ENCODE results near the gene RBM33.

DNA sequence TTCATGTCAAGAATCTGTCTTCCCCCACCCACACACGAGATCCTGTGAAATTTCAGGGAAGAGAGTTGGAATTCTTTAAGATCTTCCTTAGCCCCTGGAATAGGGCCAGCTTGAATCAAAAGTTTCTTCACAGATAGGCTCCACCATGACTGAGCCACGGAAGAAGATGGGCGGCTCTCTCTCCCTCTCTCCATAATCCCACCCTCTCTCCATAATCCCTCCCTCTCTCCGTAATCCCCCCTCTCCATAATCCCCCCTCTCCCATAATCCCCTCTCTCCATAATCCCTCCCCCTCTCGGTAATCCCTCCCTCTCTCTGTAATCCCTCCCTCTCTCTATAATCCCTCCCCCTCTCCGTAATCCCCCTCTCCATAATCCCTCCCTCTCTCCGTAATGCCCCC is 147.4 kb downstream of the RBM33 start:
- no peak for TF ChIP-seq NFRKB (IDR thresholded peaks at IDR 0.05)
- no peak for TF ChIP-seq BHLHE40 (IDR thresholded peaks at IDR 0.05; ENCODE audit: borderline replicate concordance)
- no peak for TF ChIP-seq TARDBP (IDR thresholded peaks at IDR 0.05)
- no peak for TF ChIP-seq SP1 (IDR thresholded peaks at IDR 0.05)
